ENCODE measurements around the gene HECA. TPM values are rescaled to one million over a fixed set of nuclear protein-coding genes. Genes with fewer than 3 reads are reported as not detected.
"Not testable (repeated sequence)": the region's sequence is repeated elsewhere in the genome, so short reads cannot be mapped to it uniquely, and the experiment has no call there.

Gene HECA
- polyA plus RNA-seq, 1 of the 3 experiments (the other 2 are of a cell fraction), result 1.6 TPM

DNA sequence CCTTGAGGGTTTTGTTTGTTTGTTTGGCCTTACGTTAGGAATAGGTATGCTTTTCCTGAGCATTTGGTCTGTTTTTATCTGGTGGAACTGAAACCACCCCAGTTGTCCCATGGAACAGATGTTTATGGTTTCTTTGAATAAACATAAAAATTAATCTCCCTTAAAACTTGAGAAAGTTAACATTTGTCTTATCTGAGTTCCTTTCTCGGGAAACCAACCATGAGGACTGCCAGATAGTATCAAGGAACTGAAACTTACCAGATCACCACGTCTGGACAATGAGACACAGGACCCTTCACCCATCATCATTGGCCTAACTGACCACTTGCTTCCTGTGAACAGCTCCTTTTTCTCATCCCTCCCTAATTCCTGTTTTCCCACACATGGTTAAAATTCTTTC lies 15.3 kb upstream of the HECA start:
- ChIA-PET POLR2A (no interaction called here), CTCF (no interaction called here)
- no peaks in the 10 kb centered on the region for H3K9me2 ChIP-seq
- 8% methylated on average over 3 of the region's 3 CpGs for WGBS (ENCODE audit: low lambda C conversion rate)
- H3K27ac ChIP-seq (ENCODE audit: low read depth in 2 of 2, low read length in 1 of 2), result no peak overlapping the region
- H3K9me3 ChIP-seq, result no peaks in the 10 kb centered on the region; the same call in 1 of the 2 replicates
- no peaks in the 10 kb centered on the region for H3K36me3 ChIP-seq (replicated peaks in 1 of 2; ENCODE audit: control insufficient read depth in 1 of 2, insufficient read depth in 2 of 2, low read length in 1 of 2)
- H2AFZ ChIP-seq (ENCODE audit: low read depth), result no peak overlapping the region
- H3K9ac ChIP-seq, result no peak overlapping the region
- DNase-seq, result no peak
- H3K4me3 ChIP-seq (ENCODE audit: low read depth in 2 of 2, low read length in 1 of 2), result no peak overlapping the region
- no peak overlapping the region for H3K4me2 ChIP-seq
- no peaks in the 10 kb centered on the region for H3F3A ChIP-seq (replicated peaks; ENCODE audit: insufficient read depth)
- no peak for TF ChIP-seq SMC3 (IDR thresholded peaks at IDR 0.05; ENCODE audit: low read depth, low read length)
- TF ChIP-seq NRF1 (IDR thresholded peaks at IDR 0.05; ENCODE audit: low read depth, low read length), result no peak
- TF ChIP-seq, protein P1, sequence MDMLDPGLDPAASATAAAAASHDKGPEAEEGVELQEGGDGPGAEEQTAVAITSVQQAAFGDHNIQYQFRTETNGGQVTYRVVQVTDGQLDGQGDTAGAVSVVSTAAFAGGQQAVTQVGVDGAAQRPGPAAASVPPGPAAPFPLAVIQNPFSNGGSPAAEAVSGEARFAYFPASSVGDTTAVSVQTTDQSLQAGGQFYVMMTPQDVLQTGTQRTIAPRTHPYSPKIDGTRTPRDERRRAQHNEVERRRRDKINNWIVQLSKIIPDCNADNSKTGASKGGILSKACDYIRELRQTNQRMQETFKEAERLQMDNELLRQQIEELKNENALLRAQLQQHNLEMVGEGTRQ (IDR thresholded peaks at IDR 0.05; ENCODE audit: borderline replicate concordance, low read depth, low read length), result no peak
- TF ChIP-seq GABPA (IDR thresholded peaks at IDR 0.05; ENCODE audit: low read depth), result no peak
- TF ChIP-seq, protein P2, sequence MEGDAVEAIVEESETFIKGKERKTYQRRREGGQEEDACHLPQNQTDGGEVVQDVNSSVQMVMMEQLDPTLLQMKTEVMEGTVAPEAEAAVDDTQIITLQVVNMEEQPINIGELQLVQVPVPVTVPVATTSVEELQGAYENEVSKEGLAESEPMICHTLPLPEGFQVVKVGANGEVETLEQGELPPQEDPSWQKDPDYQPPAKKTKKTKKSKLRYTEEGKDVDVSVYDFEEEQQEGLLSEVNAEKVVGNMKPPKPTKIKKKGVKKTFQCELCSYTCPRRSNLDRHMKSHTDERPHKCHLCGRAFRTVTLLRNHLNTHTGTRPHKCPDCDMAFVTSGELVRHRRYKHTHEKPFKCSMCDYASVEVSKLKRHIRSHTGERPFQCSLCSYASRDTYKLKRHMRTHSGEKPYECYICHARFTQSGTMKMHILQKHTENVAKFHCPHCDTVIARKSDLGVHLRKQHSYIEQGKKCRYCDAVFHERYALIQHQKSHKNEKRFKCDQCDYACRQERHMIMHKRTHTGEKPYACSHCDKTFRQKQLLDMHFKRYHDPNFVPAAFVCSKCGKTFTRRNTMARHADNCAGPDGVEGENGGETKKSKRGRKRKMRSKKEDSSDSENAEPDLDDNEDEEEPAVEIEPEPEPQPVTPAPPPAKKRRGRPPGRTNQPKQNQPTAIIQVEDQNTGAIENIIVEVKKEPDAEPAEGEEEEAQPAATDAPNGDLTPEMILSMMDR (IDR thresholded peaks at IDR 0.05), result no peak
- TF ChIP-seq, protein P3, sequence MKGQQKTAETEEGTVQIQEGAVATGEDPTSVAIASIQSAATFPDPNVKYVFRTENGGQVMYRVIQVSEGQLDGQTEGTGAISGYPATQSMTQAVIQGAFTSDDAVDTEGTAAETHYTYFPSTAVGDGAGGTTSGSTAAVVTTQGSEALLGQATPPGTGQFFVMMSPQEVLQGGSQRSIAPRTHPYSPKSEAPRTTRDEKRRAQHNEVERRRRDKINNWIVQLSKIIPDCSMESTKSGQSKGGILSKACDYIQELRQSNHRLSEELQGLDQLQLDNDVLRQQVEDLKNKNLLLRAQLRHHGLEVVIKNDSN (IDR thresholded peaks at IDR 0.05; ENCODE audit: borderline replicate concordance, low read depth), result no peak
- no peak for TF ChIP-seq TEAD4 (IDR thresholded peaks at IDR 0.05; ENCODE audit: borderline replicate concordance, insufficient read depth)
- TF ChIP-seq EP300 (IDR thresholded peaks at IDR 0.05; ENCODE audit: borderline replicate concordance in 1 of 2, low read depth in 1 of 2, low read length in 1 of 2), result no peak
- no peaks in the 10 kb centered on the region for H3K27me3 ChIP-seq (ENCODE audit: insufficient read depth)
- no peaks in the 10 kb centered on the region for H3K4me1 ChIP-seq (ENCODE audit: control insufficient read depth in 1 of 2, insufficient read depth in 2 of 2, low read depth in 1 of 2, low read length in 1 of 2)
- no peaks in the 10 kb centered on the region for H4K20me1 ChIP-seq (ENCODE audit: insufficient read depth)
- no peaks in the 10 kb centered on the region for H3K79me2 ChIP-seq (ENCODE audit: insufficient read depth)

DNA sequence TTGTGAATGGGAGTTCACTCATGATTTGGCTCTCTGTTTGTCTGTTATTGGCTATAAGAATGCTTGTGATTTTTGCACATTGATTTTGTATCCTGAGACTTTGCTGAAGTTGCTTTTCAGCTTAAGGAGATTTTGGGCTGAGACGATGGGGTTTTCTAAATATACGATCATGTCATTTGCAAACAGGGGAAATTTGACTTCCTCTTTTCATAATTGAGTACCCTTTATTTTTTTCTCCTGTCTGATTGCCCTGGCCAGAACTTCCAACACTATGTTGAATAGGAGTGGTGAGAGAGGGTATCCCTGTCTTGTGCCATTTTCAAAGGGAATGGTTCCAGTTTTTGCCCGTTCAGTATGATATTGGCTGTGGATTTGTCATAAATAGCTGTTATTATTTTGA lies 12.1 kb upstream of the HECA start:
- H3K9me3 ChIP-seq; H3K36me3 ChIP-seq (replicated peaks in 1 of 2; ENCODE audit: control insufficient read depth in 1 of 2, insufficient read depth in 2 of 2, low read length in 1 of 2); DNase-seq; H3F3A ChIP-seq (replicated peaks; ENCODE audit: insufficient read depth); H3K4me1 ChIP-seq (ENCODE audit: control insufficient read depth in 1 of 2, insufficient read depth in 2 of 2, low read depth in 1 of 2, low read length in 1 of 2); H3K27ac ChIP-seq (ENCODE audit: low read depth in 2 of 2, low read length in 1 of 2); H3K4me3 ChIP-seq (ENCODE audit: low read depth in 2 of 2, low read length in 1 of 2); H3K9me2 ChIP-seq; H3K4me2 ChIP-seq; CTCF ChIA-PET; H4K20me1 ChIP-seq (ENCODE audit: insufficient read depth); H3K79me2 ChIP-seq (ENCODE audit: insufficient read depth); H3K9ac ChIP-seq; POLR2A ChIA-PET; H3K27me3 ChIP-seq (ENCODE audit: insufficient read depth); H2AFZ ChIP-seq (ENCODE audit: low read depth): not testable (repeated sequence)
- WGBS (ENCODE audit: low lambda C conversion rate), result 52% methylated on average over 3 of the region's 3 CpGs
